ENCODE results near the gene CAND2. TPM values are rescaled to one million over a fixed set of nuclear protein-coding genes. Genes with fewer than 3 reads are reported as not detected.

The CAND2 gene
- total and polyA plus RNA-seq, 9 of the 15 experiments (the other 6 are each of a cell fraction or from before 2014, with no cell fraction given): 0.91 to 14.9 (median 4.3) TPM

DNA sequence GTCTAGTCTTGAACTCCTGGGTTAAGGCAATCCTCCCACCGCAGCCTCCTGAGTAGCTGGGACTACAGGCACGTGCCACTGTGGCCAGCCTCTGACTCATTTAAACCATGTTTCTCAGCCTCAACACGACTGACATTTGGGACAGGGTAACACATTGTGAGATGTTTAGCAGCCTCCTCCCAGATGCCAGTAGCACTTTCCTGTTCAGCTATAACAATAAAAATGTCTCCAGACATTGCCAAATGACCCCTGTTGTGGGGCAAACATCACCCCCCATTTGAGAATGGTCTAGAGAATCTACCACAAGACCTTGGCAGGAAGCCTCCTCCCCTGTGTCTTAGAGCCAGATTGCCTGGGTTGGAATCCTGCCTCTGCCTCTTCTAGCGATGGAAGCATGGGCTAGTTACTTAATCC, 45.8 kb upstream of the CAND2 start:
- Histone ChIP-seq H3K27ac (ENCODE audit: extremely low read depth, low read depth, low read length) (no peak overlapping the region), H3K4me3 (no peak overlapping the region), H3K9me3 (replicated peaks; ENCODE audit: control insufficient read depth, insufficient read depth, low read depth, low read length) (no peaks in the 10 kb centered on the region), H3K36me3 (ENCODE audit: control insufficient read depth, insufficient read depth, low read length) (no peaks in the 10 kb centered on the region), H3K4me1 (replicated peaks in 1 of 2; ENCODE audit: control insufficient read depth in 2 of 2, insufficient read depth in 2 of 2, low read length in 2 of 2) (peaks cover 0 to 16% of the 10 kb centered on the region in 2 experiments; a peak in 4 of 5 replicates), H3K9me1 (ENCODE audit: control insufficient read depth, insufficient read depth, low read length) (no peaks in the 10 kb centered on the region), H2AFZ (ENCODE audit: low read depth, low read length) (peak overlapping the region; percentile 22; the same call in 1 of the 2 replicates), H3K27me3 (ENCODE audit: control insufficient read depth in 2 of 2, insufficient read depth in 2 of 2, low read length in 2 of 2) (peaks cover 9 to 12% of the 10 kb centered on the region in 2 experiments; a peak in 4 of 5 replicates), H4K20me1 (replicated peaks; ENCODE audit: control insufficient read depth, insufficient read depth, low read length) (no peaks in the 10 kb centered on the region), H3K9ac (ENCODE audit: insufficient read depth in 1 of 2, low read depth in 2 of 2, low read length in 2 of 2) (no peak overlapping the region), H3K79me2 (ENCODE audit: control insufficient read depth, insufficient read depth, low read length) (no peaks in the 10 kb centered on the region), H3K4me2 (ENCODE audit: insufficient read depth, low read length) (no peak overlapping the region)
- 25% methylated on average over 4 of the region's 4 CpGs for WGBS (ENCODE audit: insufficient coverage, low coverage, missing lambda C conversion rate)
- in situ Hi-C loops (cut with MboI) (no loop called here), intact Hi-C loops (cut with micrococcal nuclease) (no loop called here)
- TF ChIP-seq FOSL1 (tag; conservative IDR thresholded peaks at IDR 0.05): peak; percentile 79
- TF ChIP-seq IRF2 (CRISPR knock-in tag; IDR thresholded peaks at IDR 0.05): 0 out of 2 replicates have a peak, but pooled peaks have one; percentile 25
- peak; percentile 56; the same call in 1 of the 2 replicates for TF ChIP-seq DIDO1 (tag; IDR thresholded peaks at IDR 0.05; ENCODE audit: low read depth)
- TF ChIP-seq TEAD4 (IDR thresholded peaks at IDR 0.05; ENCODE audit: low read length): no peak
- TF ChIP-seq TEAD4 (CRISPR knock-in tag; IDR thresholded peaks at IDR 0.05; ENCODE audit: borderline replicate concordance): no peak
- TF ChIP-seq MAFK (IDR thresholded peaks at IDR 0.05; ENCODE audit: low read length): no peak
- TF ChIP-seq, protein P1, sequence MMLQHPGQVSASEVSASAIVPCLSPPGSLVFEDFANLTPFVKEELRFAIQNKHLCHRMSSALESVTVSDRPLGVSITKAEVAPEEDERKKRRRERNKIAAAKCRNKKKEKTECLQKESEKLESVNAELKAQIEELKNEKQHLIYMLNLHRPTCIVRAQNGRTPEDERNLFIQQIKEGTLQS (IDR thresholded peaks at IDR 0.05): peak; percentile 45; the same call in 1 of the 2 replicates
- TF ChIP-seq, protein P1 (CRISPR knock-in tag; conservative IDR thresholded peaks at IDR 0.05): no peak
- 0 out of 2 replicates have a peak, but pooled peaks have one; percentile 5 for TF ChIP-seq FOXJ2 (tag; IDR thresholded peaks at IDR 0.05)
- TF ChIP-seq BHLHE40 (IDR thresholded peaks at IDR 0.05; ENCODE audit: low read length): peak; percentile 94
- BruUV-seq (replicated peaks): no TSS peak
- no peak for DNase-seq (ENCODE audit: extremely low read depth in 1 of 4, low spot score in 3 of 4)
- ChIA-PET CTCF (ENCODE audit: low intra/inter-chr PET ratio) (no interaction called here), POLR2A (interaction anchor here (1.7 kb wide), 1 partner anchor 14 kb away, joined by 4 read pairs; no protein-coding TSS in a partner anchor)
- no peak for FAIRE-seq
- no peak; the same call in 1 of the 3 replicates for ATAC-seq

Data from K562 (cell line).